H1 (cell line): ENCODE measurements around the gene A4GALT. TPM values are rescaled to one million over a fixed set of nuclear protein-coding genes. Genes with fewer than 3 reads are reported as not detected.
"Not testable (repeated sequence)": the region's sequence is repeated elsewhere in the genome, so short reads cannot be mapped to it uniquely, and the experiment has no call there.

Source experiments
- CTCF ChIA-PET: fragments of 300-600 bp; sonication (Branson Sonifier 250); formaldehyde crosslinking; loops from one replicate; lab custom pipeline; 2021; ENCODE audit not compliant: partially characterized antibody; lab: Charles Lee
- POLR2A ChIA-PET: fragments of 300-600 bp; sonication (Branson Sonifier 250); formaldehyde crosslinking; loops from one replicate; lab custom pipeline; 2021; ENCODE audit warnings: inconsistent platforms; ENCODE audit not compliant: partially characterized antibody; lab: Charles Lee
- DNase-seq, 2 experiments: peaks; one replicate each; pipeline versions ENCODE4 v3.0.0 to v3.0.0-alpha.2; 2010 to 2022; ENCODE audit warnings: low spot score in 2 of 2, low read depth in 1 of 2, mixed read lengths in 1 of 2
- FAIRE-seq: peaks from 2 replicates; lab custom pipeline; 2011; peaks lifted over from hg19 to GRCh38; lab: Jason Lieb, UNC
- H2AFZ ChIP-seq: 2 replicates; pipeline ENCODE4 v1.8.1; 2012; ENCODE audit warnings: low read length, inconsistent platforms
- H2AK5ac ChIP-seq: 2 replicates; pipeline ENCODE4 v1.6.1; 2013; ENCODE audit warnings: low read depth, low read length
- H2BK120ac ChIP-seq: replicated peaks from 2 replicates; pipeline ENCODE3; 2013; ENCODE audit warnings: low read depth, low read length, inconsistent platforms
- H2BK12ac ChIP-seq: 2 replicates; pipeline ENCODE4 v1.6.1; 2013; ENCODE audit warnings: low read depth, low read length
- H2BK15ac ChIP-seq: 2 replicates; pipeline ENCODE4 v1.6.1; 2013; ENCODE audit warnings: low read length
- H2BK20ac ChIP-seq: 2 replicates; pipeline ENCODE4 v1.6.1; 2013; ENCODE audit warnings: low read length
- H2BK5ac ChIP-seq: 2 replicates; pipeline ENCODE4 v1.6.1; 2013; ENCODE audit warnings: low read depth, low read length
- H3K14ac ChIP-seq: 2 replicates; pipeline ENCODE4 v1.6.1; 2013; ENCODE audit warnings: inconsistent platforms; ENCODE audit not compliant: insufficient read length
- H3K18ac ChIP-seq: 2 replicates; pipeline ENCODE4 v1.6.1; 2013; ENCODE audit warnings: low read length; ENCODE audit errors: extremely low read depth
- H3K23ac ChIP-seq: 2 replicates; pipeline ENCODE4 v1.6.1; 2013; ENCODE audit warnings: inconsistent platforms; ENCODE audit not compliant: insufficient read length
- H3K23me2 ChIP-seq: 2 replicates; pipeline ENCODE4 v1.6.1; 2013; ENCODE audit warnings: low read depth, low read length
- H3K27ac ChIP-seq: 2 replicates; pipeline ENCODE4 v1.6.1; 2011; ENCODE audit warnings: low read depth, low read length, inconsistent platforms
- H3K27me3 ChIP-seq, 4 experiments: replicated peaks in 1 of 4; 1 replicate in 1 of 4; 2 replicates in 3 of 4; pipeline versions ENCODE4 v1.6.1 to v1.8.1; 2011 to 2013; ENCODE audit warnings: low read length in 3 of 4, mild to moderate bottlenecking in 3 of 4, inconsistent platforms in 2 of 4, mixed read lengths in 2 of 4, moderate library complexity in 1 of 4; ENCODE audit not compliant: control insufficient read depth in 3 of 4, insufficient read depth in 3 of 4; ENCODE audit errors: extremely low read depth in 1 of 4
- H3K36me3 ChIP-seq, 4 experiments: 2 replicates each; pipeline versions ENCODE4 v1.6.1 to v1.8.1; 2011 to 2013; ENCODE audit warnings: mild to moderate bottlenecking in 4 of 4, low read length in 3 of 4, moderate library complexity in 2 of 4, control low read depth in 1 of 4, inconsistent platforms in 1 of 4; ENCODE audit not compliant: insufficient read depth in 4 of 4, control insufficient read depth in 2 of 4
- H3K4ac ChIP-seq: replicated peaks from 2 replicates; pipeline ENCODE3; 2013; ENCODE audit warnings: low read length, low read depth, mixed read lengths, inconsistent platforms; ENCODE audit not compliant: insufficient read length
- H3K4me1 ChIP-seq, 4 experiments: replicated peaks in 1 of 4; 1 replicate in 1 of 4; 2 replicates in 3 of 4; pipeline versions ENCODE4 v1.6.1 to v1.8.1; 2011 to 2013; ENCODE audit warnings: low read length in 3 of 4, inconsistent platforms in 2 of 4, mixed read lengths in 1 of 4; ENCODE audit not compliant: insufficient read depth in 4 of 4, control insufficient read depth in 3 of 4
- H3K4me2 ChIP-seq, 2 experiments: 2 replicates each; pipeline versions ENCODE4 v1.6.1 to v1.8.1; 2011 to 2013; ENCODE audit warnings: low read depth in 2 of 2, low read length in 2 of 2, control low read depth in 1 of 2, inconsistent platforms in 1 of 2, mild to moderate bottlenecking in 1 of 2; ENCODE audit not compliant: insufficient read depth in 1 of 2
- H3K4me3 ChIP-seq, 4 experiments: fragments of 200-600, 300-600 bp in 1 of 4; sonication (generic), shearing (Covaris generic), sonication (Bioruptor Twin) in 1 of 4; 2 replicates each; pipeline versions ENCODE4 v1.5.1 to v1.8.1; 2011 to 2016; ENCODE audit warnings: low read length in 4 of 4, low read depth in 3 of 4, control low read depth in 2 of 4, inconsistent platforms in 2 of 4, mild to moderate bottlenecking in 2 of 4, mixed read lengths in 1 of 4, moderate library complexity in 1 of 4; ENCODE audit not compliant: insufficient read depth in 2 of 4; ENCODE audit errors: extremely low read depth in 1 of 4
- H3K56ac ChIP-seq: replicated peaks from 2 replicates; pipeline ENCODE3; 2013; ENCODE audit warnings: low read depth, mild to moderate bottlenecking, mixed read lengths, low read length, inconsistent platforms; ENCODE audit not compliant: insufficient read length
- H3K79me1 ChIP-seq: 2 replicates; pipeline ENCODE4 v1.6.1; 2013; ENCODE audit warnings: low read depth, low read length, control low read depth
- H3K79me2 ChIP-seq, 2 experiments: 2 replicates each; pipeline versions ENCODE4 v1.6.1 to v1.8.1; 2012 to 2013; ENCODE audit warnings: low read length in 2 of 2, mild to moderate bottlenecking in 2 of 2, inconsistent platforms in 1 of 2; ENCODE audit not compliant: insufficient read depth in 2 of 2, control insufficient read depth in 1 of 2
- H3K9ac ChIP-seq, 4 experiments: replicated peaks in 1 of 4; 1 replicate in 1 of 4; 2 replicates in 3 of 4; pipeline versions ENCODE4 v1.6.1 to v1.8.1; 2011 to 2013; ENCODE audit warnings: low read depth in 3 of 4, low read length in 3 of 4, control low read depth in 2 of 4, mild to moderate bottlenecking in 2 of 4, moderate library complexity in 2 of 4, inconsistent platforms in 1 of 4; ENCODE audit errors: extremely low read depth in 1 of 4
- H3K9me3 ChIP-seq, 2 experiments: 2 replicates each; pipeline versions ENCODE4 v1.6.1 to v1.8.1; 2012 to 2013; ENCODE audit warnings: mild to moderate bottlenecking in 2 of 2, moderate library complexity in 2 of 2, control low read depth in 1 of 2, inconsistent platforms in 1 of 2, low read depth in 1 of 2, low read length in 1 of 2, mixed read lengths in 1 of 2; ENCODE audit not compliant: insufficient read depth in 2 of 2
- H4K20me1 ChIP-seq, 2 experiments: replicated peaks in 1 of 2; 2 replicates each; pipeline versions ENCODE3 to v1.8.1; 2011 to 2013; ENCODE audit warnings: inconsistent platforms in 2 of 2, low read length in 2 of 2, mild to moderate bottlenecking in 1 of 2; ENCODE audit not compliant: insufficient read depth in 2 of 2, control insufficient read depth in 1 of 2
- H4K5ac ChIP-seq: 2 replicates; pipeline ENCODE4 v1.6.1; 2013; ENCODE audit warnings: low read length, low read depth, mixed read lengths, inconsistent platforms; ENCODE audit not compliant: insufficient read length
- H4K8ac ChIP-seq: 2 replicates; pipeline ENCODE4 v1.8.0; 2013; ENCODE audit warnings: mild to moderate bottlenecking, moderate library complexity, low read length, inconsistent platforms; ENCODE audit not compliant: insufficient read depth; ENCODE audit errors: extremely low read depth
- H4K91ac ChIP-seq: replicated peaks from 2 replicates; pipeline ENCODE3; 2013; ENCODE audit warnings: low read length, mixed read lengths, inconsistent platforms; ENCODE audit not compliant: insufficient read length
- EGR1 ChIP-seq: IDR thresholded peaks from 2 replicates; pipeline ENCODE4 v1.6.1; 2011; ENCODE audit warnings: low read depth, low read length, borderline replicate concordance
- FOSL1 ChIP-seq: IDR thresholded peaks from 2 replicates; pipeline ENCODE4 v1.6.1; 2011; ENCODE audit warnings: mild to moderate bottlenecking, low read depth, low read length, moderate library complexity; ENCODE audit not compliant: insufficient read depth
- SIRT6 ChIP-seq: IDR thresholded peaks from one replicate; pipeline ENCODE4 v1.7.1; 2012; ENCODE audit warnings: low read length, inconsistent platforms
- WGBS, 2 experiments: shearing (Covaris generic) in 1 of 2; methylation state at CpG; one replicate each; pipeline versions ENCODE4 v1.1.6 to v1.1.7; 2013 to 2015; ENCODE audit warnings: low lambda C conversion rate in 2 of 2, mixed read lengths in 2 of 2, inconsistent platforms in 1 of 2, low coverage in 1 of 2, missing lambda C conversion rate in 1 of 2; ENCODE audit not compliant: insufficient replicate concordance in 2 of 2, insufficient coverage in 1 of 2, insufficient read length in 1 of 2; ENCODE audit errors: extremely low coverage in 1 of 2, missing lambda C conversion rate in 1 of 2; 5-methylcytosine and 5-hydroxymethylcytosine counted together
- polyA plus RNA-seq, 7 experiments: library from polyadenylated mRNA; depleted of rRNA in 3 of 7; stranded (reverse) in 5 of 7; unstranded in 2 of 7; fragments of >200 nt in 5 of 7; fragments of 200-250 nt in 2 of 7; gene quantifications; 1 replicate in 5 of 7; 2 replicates in 1 of 7; 4 replicates in 1 of 7; pipeline versions ENCODE4 v1.2.1 to v1.2.3, GENCODE V29; 2011 to 2013; ENCODE audit warnings: missing spikeins in 2 of 7, mixed read lengths in 2 of 7
- total RNA-seq: library from RNA; stranded (reverse); fragmentation: NEBNext Ultra II Directional; extraction: Animal tissue kit (Norgen Biotek cat#: 25700); gene quantifications from 2 replicates; pipeline ENCODE4 v1.2.1, GENCODE V29; 2021

A4GALT gene
- total and polyA plus RNA-seq, 2 of the 8 experiments (the other 6 are each of a cell fraction or from before 2014, with no cell fraction given), result 7.2 to 13.8 TPM

DNA sequence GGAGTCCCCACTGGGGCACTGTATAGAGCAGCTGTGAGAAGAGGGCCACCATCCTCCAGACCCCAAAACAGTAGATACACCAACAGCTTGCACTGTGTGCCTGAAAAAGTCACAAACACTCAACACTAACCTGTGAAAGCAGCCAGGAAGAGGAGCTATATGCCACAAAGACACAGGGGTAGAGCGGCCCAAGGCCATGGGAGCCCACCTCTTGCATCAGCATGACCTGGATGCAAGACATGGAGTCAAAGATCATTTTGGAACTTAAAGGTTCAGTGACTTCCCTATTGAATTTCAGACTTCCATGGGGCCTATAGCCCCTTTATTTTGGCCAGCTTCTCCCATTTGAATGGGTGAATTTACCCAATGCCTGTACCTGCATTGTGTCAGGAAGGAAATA is 41.8 kb downstream of the A4GALT start (continued):
- no peak for TF ChIP-seq EGR1
- no peak for TF ChIP-seq FOSL1
- TF ChIP-seq SIRT6, result no peak

GRCh38 chr22:42677936-42678335 is 42.7 kb downstream of the A4GALT start:
- H2BK12ac ChIP-seq, H2BK5ac ChIP-seq, H3K79me2 ChIP-seq, H3K14ac ChIP-seq, H4K91ac ChIP-seq, H4K20me1 ChIP-seq, H2BK20ac ChIP-seq, H2AFZ ChIP-seq, POLR2A ChIA-PET, H3K4ac ChIP-seq, H3K9ac ChIP-seq, H3K27me3 ChIP-seq, DNase-seq, H3K23me2 ChIP-seq, H3K18ac ChIP-seq, H2BK15ac ChIP-seq, H3K36me3 ChIP-seq, FAIRE-seq, H3K9me3 ChIP-seq, H3K23ac ChIP-seq, H3K4me2 ChIP-seq, H3K4me1 ChIP-seq, H4K8ac ChIP-seq, H3K4me3 ChIP-seq, H2AK5ac ChIP-seq, H4K5ac ChIP-seq, H3K79me1 ChIP-seq, H3K27ac ChIP-seq, H3K56ac ChIP-seq, H2BK120ac ChIP-seq: not testable (repeated sequence)
- WGBS, 2 experiments, result 95% methylated on average over 4 of the region's 4 CpGs; no CpG with 5 or more reads in 1 of the 2 experiments
- CTCF ChIA-PET, result interaction anchor here (1.2 to 1.7 kb wide), 2 partner anchors 14 to 190 kb away, joined by 3 read pairs; no protein-coding TSS in a partner anchor
